Left ventricle myocardium inferior (tissue), 1 donor: ENCODE measurements around the gene PLAAT3. TPM values are rescaled to one million over a fixed set of nuclear protein-coding genes. Genes with fewer than 3 reads are reported as not detected.
"Not testable (repeated sequence)": the region's sequence is repeated elsewhere in the genome, so short reads cannot be mapped to it uniquely, and the experiment has no call there.

Source experiments
- DNase-seq: peaks from one replicate; pipeline ENCODE4 v3.0.0-alpha.2; 2020
- H3K27ac ChIP-seq: fragments of 200-600 bp; replicated peaks from 2 replicates; pipeline ENCODE4 v1.8.0; 2021
- H3K27me3 ChIP-seq: fragments of 200-600 bp; 2 replicates; pipeline ENCODE4 v1.8.0; 2021; ENCODE audit warnings: low read depth
- H3K36me3 ChIP-seq: fragments of 200-600 bp; 2 replicates; pipeline ENCODE4 v1.8.0; 2021
- H3K4me1 ChIP-seq: fragments of 200-600 bp; 2 replicates; pipeline ENCODE4 v1.8.0; 2021
- H3K4me3 ChIP-seq: fragments of 200-600 bp; 2 replicates; pipeline ENCODE4 v1.8.0; 2021; ENCODE audit warnings: mild to moderate bottlenecking, moderate library complexity
- H3K9me3 ChIP-seq: fragments of 200-600 bp; replicated peaks from 2 replicates; pipeline ENCODE4 v1.8.0; 2021
- intact Hi-C: fragments of 100-400 bp; cut with micrococcal nuclease; formaldehyde crosslinking; loops from one replicate; pipeline ENCODE4 v1.11.0; 2022
- total RNA-seq: library from RNA; stranded (reverse); fragmentation: NEBNext Ultra II Directional; extraction: Animal tissue kit (Norgen Biotek cat#: 25700); gene quantifications from one replicate; pipeline ENCODE4 v1.2.1, GENCODE V29; 2021
- TF ChIP-seq, protein P1 (sequence below): fragments of 200-600 bp; IDR thresholded peaks from 2 replicates; pipeline ENCODE4 v1.8.0; 2021; ENCODE audit warnings: antibody characterized with exemption, mild to moderate bottlenecking, borderline replicate concordance
- donor health status: DM: no; HTN: yes; CAD: no; lungs with severe emphysema.

The PLAAT3 gene
- total RNA-seq, 1 donor from 2014 or later, result 144 TPM

DNA sequence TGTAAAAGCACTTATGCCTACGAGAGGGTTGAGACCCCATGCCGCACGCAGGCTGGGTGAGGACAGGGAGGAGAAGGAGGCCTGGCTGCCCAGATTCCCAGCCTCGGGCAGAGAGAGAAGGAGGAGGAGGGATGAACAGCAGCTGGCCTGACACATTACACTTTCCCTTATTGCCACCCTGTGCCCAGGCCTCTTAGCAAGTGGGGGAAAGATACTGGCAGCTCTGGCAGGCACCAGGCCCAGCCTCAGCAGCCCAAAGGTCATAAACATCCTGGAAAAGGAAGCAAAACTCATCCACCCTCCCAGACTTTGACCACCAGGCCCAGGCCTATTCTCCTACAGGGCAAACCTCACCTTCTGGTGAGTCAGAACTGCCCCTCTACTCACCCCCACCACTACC is 4.7 kb downstream of the PLAAT3 start:
- TF ChIP-seq, protein P1, sequence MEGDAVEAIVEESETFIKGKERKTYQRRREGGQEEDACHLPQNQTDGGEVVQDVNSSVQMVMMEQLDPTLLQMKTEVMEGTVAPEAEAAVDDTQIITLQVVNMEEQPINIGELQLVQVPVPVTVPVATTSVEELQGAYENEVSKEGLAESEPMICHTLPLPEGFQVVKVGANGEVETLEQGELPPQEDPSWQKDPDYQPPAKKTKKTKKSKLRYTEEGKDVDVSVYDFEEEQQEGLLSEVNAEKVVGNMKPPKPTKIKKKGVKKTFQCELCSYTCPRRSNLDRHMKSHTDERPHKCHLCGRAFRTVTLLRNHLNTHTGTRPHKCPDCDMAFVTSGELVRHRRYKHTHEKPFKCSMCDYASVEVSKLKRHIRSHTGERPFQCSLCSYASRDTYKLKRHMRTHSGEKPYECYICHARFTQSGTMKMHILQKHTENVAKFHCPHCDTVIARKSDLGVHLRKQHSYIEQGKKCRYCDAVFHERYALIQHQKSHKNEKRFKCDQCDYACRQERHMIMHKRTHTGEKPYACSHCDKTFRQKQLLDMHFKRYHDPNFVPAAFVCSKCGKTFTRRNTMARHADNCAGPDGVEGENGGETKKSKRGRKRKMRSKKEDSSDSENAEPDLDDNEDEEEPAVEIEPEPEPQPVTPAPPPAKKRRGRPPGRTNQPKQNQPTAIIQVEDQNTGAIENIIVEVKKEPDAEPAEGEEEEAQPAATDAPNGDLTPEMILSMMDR, result no peak
- Histone ChIP-seq H3K9me3 (no peaks in the 10 kb centered on the region), H3K27me3 (no peaks in the 10 kb centered on the region), H3K4me3 (no peak overlapping the region), H3K4me1 (peaks cover 60% of the 10 kb centered on the region), H3K27ac (peak overlapping the region; percentile 94), H3K36me3 (peaks cover 3% of the 10 kb centered on the region)
- intact Hi-C loops, result no loop called here
- peak; percentile 38 for DNase-seq

GRCh38 chr11:63608353-63609345 is 5.6 kb downstream of the PLAAT3 start:
- peak overlapping the region; percentile 94 for H3K27ac ChIP-seq
- no peak overlapping the region for H3K4me3 ChIP-seq
- intact Hi-C loops, result no loop called here
- peaks cover 3% of the 10 kb centered on the region for H3K36me3 ChIP-seq
- no peaks in the 10 kb centered on the region for H3K27me3 ChIP-seq
- no peaks in the 10 kb centered on the region for H3K9me3 ChIP-seq
- peaks cover 59% of the 10 kb centered on the region for H3K4me1 ChIP-seq
- TF ChIP-seq, protein P1, result no peak
- DNase-seq, result no peak

GRCh38 chr11:63603180-63603518 is 11.1 kb downstream of the PLAAT3 start:
- Histone ChIP-seq H3K27me3 (no peaks in the 10 kb centered on the region), H3K9me3 (no peaks in the 10 kb centered on the region), H3K27ac (peak overlapping the region; percentile 68), H3K4me3 (no peak overlapping the region), H3K36me3 (peaks cover 3% of the 10 kb centered on the region), H3K4me1 (peaks cover 25% of the 10 kb centered on the region)
- TF ChIP-seq, protein P1, result no peak
- DNase-seq, result no peak
- intact Hi-C loops, result no loop called here

GRCh38 chr11:63602290-63603179 is 11.7 kb downstream of the PLAAT3 start:
- Histone ChIP-seq H3K27ac (peak overlapping the region; percentile 68), H3K4me3 (peak overlapping the region; percentile 10), H3K4me1 (peaks cover 25% of the 10 kb centered on the region)
- H3K9me3 ChIP-seq, H3K36me3 ChIP-seq, DNase-seq, intact Hi-C loops, H3K27me3 ChIP-seq: not testable (repeated sequence)

- Histone ChIP-seq H3K4me1 (peaks cover 25% of the 10 kb centered on the region), H3K4me3 (no peak overlapping the region), H3K27ac (no peak overlapping the region), H3K36me3 (peaks cover 30% of the 10 kb centered on the region), H3K27me3 (no peaks in the 10 kb centered on the region), H3K9me3 (no peaks in the 10 kb centered on the region)
- no peak for DNase-seq
- TF ChIP-seq, protein P1, result no peak
- intact Hi-C loops, result no loop called here
Measured at GRCh38 chr11:63599211-63600122, 14.8 kb downstream of the PLAAT3 start.
